GM19438 (cell line): ENCODE results near the gene FLNC.

Source experiments
- ATAC-seq: cut with Tn5 transposase; IDR thresholded peaks from one replicate; pipeline ENCODE4 v1.9.1; 2021; ENCODE audit warnings: low read depth; ENCODE audit not compliant: unreplicated experiment

The FLNC gene

GRCh38 chr7:128859232-128860157, 29.3 kb downstream of the FLNC start:
- no peak for ATAC-seq

DNA sequence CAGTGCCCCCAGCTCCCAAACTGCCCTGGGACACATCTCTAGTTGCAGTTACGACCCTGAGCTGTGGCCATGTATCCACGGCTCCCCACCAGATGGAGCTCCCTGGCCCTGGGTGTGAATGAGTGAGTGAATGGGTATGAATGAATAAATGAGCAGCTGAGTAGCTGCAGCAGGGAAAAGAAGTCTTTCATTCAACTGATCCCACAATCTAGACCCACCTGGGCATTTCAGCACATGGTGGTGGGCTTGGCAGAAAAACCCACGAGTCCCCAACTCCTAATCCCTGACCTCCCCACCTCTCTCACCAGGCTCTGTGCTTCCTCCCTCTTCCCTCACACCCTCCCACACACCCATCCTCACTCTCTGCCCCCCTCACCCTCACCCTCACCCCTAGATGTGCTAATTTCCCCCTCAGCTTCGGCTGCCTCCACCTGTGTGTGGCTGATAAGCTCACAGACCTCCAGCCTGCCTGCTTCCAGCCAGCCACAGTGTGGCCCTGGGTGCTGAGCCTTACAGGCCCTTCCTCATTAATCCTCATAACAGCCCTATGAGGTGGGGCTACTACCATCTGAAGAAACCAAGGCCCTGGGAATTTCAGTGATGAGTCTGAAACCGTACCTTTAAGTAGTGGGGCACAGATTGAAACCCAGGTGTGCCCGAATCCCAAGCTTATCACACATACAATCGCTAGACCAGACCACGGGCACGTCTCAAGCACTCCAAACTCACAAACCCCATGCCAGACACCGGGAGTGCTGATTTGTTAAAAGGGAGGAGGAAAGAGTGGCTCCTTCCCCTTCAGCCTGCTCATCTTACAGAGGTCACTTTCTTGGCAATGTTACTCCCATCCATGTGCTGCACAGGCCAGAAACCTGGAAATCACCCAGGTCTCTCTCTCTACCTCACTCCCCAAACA, 30.2 kb downstream of the FLNC start:
- ATAC-seq: no peak

DNA sequence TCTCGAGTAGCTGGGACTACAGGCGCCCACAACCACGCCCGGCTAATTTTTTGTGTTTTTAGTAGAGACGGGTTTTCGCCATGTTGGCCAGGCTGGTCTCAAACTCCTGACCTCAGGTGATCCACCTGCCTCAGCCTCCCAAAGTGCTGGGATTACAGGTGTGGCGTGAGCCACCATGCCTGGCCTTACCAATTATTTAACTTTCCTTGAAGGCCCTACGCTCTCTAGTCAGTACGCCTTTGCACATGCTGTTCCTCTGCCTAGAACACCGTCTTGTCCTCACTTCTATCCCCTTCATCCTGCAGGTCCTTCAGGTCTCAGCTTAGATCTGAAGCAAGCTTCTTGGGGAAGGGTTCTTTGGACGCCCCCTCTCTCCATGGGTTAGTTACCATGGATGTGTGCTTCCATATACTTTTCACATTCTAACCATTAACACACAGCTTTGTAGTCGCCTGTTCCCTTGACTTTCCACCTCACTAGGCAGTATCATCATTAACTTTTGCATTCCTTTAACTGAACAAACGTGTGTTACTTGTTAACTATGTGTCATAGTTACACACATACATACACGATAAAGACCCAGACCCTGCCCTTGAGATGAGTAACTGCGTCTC, 31.9 kb downstream of the FLNC start:
- ATAC-seq: no peak

DNA sequence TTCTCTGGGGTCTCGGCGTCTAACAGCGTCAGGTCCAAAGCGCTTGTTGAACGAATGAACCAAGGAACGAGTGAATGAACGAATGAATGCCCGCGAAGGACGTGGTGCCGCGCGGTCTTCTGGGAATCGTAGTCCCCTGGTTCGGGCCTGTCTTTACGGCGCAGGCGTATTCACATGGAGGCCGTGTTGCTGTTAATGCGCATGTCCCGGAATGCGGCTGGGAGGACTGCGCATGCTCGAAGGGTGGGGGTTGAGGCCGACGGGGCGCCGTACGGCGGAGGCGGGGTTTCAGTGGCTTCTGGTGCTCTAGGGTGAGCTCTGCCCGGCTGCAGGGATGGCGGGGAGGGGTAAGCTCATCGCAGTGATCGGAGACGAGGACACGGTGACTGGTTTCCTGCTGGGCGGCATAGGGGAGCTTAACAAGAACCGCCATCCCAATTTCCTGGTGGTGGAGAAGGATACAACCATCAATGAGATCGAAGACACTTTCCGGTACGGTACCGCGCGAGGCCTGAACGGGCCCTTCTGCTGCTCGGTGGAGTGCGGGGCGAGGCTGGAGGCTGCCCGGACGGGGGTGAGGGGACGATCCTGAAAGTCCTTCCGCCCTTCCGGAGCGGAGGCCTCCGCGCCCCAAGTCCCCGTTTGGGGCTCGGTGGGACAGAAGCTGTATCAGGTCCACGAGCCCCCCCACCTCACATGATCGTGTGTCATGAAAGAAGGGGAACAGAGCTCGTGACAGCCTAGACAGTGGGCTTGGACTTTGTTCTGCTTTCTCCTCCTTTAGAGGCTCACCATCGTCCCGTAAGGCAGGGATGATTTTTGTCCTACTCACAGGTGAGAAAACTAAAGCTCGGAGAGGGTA, 32.6 kb downstream of the FLNC start, which contains the start of gene ATP6V1F:
TSS of gene ATP6V1F (plus strand) at position 286 of the 862 bp plus-strand sequence. CDS start at position 335, 49 bp downstream.
- peak; percentile 81 for ATAC-seq

DNA sequence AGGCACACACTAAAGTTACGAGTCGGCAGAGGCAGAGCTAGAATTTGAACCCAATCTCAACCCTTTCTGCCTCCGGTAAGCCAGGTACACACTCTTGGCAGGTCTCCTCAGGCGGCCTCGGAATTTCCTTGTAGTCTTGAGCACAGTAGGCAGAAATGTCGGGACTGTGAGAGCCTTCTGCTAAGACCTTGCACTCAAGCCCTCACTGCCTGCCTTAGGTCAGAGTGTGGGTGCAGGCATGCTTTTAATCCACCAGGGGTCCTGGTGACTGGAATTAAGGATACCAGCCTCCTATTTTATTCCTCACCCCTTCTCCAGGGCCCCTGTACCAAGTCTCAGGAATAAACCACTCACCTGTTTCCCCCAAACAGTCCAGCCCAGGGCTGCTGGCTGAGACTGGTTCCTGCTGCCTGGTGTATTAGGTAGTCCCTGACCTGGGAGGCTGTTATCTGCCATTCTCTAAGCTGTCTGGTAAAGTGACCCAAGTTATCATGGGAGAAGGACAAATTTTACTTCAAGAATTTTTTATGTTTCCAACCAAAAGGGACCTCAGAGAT, 33.3 kb downstream of the FLNC start:
- peak; percentile 38 for ATAC-seq

GRCh38 chr7:128865303-128865702, 35.1 kb downstream of the FLNC start:
- ATAC-seq: no peak

DNA sequence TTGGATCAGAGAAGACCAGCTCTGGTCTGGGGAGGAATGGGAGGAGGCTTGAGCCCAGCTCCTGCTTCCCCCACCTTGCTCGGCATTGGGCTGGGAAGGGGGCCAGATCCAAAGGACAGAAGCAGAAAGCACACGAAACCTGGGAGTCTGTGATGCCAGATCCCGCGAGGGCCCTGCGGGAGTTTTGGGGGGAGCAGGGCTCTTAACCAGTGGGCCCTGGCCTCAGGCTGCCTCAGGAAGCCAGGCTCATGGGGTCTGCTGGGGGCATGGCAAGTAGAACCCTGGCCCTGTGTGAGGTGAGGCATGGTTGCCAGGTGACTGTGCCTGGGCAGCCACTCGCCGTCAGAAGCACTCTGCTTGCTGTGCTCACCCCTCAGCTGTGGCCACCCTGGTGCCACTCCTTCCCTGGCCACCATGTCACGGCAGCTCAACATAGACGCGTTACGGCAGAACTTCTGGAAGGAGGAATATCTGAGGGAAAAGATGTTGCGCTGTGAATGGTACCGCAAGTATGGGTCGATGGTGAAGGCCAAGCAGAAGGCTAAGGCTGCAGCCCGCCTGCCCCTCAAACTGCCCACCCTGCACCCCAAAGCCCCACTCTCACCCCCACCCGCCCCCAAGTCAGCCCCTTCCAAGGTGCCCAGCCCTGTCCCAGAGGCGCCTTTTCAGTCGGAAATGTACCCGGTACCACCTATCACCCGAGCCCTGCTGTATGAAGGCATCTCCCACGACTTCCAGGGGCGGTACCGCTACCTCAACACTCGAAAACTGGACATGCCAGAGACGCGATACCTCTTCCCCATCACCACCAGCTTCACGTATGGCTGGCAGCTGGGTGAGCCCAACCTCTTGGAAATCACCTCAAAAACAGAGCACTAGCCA, 36.0 kb downstream of the FLNC start:
- no peak for ATAC-seq

DNA sequence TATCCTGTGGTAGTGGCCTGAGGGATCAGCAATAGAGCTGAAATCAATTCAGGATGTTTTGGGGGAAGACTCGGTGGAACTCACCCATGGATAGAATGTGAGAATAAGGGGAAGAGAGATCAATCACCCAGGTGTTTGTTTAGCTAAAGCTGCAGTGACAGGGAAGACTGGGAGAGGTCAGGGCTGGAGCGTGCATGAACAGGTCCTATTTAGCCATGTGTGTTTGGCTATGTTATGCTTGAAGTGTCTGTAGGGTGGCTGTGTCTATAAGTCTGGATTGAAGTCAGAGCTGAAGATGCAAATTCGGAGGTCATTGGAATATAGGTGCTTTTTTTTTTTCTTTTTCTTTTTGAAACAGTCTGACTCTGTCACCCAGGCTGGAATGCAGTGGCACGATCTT, 37.0 kb downstream of the FLNC start:
- ATAC-seq: no peak

DNA sequence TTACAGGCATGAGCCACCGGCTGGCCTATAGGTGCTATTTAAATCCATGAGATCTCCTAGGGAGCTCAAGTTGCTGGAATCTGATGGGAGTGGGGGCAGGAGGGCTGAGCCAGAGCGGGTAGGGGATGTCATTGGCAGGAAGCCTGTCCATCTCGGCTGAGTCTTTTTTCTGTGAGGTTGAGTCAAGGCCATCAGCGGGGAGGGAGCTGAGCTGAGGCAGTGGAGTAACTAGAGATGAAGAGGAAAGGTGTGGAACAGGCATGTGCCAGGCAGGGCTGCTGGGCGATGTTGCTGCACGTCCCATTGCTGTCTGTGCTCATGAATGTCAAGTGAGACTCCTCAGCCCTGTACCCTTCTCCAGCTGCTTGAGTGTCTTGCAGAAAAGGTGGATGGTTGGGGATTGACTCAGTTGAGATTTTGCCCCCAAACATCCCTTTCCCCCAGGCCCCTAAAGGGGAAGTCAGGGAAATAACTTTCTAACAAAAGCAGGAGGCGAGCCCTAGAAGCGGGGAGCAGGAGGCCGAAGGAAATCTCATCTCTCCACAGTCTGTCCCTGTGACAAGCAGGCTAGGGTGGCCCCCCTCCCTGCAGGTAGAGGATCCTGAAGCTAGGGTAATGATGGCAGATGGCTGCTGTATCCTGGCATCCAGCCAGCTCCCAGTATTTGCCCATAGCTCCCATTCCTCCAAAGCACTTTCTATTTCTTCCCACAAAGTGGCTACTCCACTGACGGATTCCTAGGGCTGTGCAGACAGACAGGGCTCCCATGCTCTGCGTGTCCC, 37.8 kb downstream of the FLNC start:
- no peak for ATAC-seq

- no peak for ATAC-seq
Measured at GRCh38 chr7:128868624-128869137, 38.5 kb downstream of the FLNC start.

- peak; percentile 71 for ATAC-seq
Measured at GRCh38 chr7:128869138-128869943, 39.1 kb downstream of the FLNC start.

DNA sequence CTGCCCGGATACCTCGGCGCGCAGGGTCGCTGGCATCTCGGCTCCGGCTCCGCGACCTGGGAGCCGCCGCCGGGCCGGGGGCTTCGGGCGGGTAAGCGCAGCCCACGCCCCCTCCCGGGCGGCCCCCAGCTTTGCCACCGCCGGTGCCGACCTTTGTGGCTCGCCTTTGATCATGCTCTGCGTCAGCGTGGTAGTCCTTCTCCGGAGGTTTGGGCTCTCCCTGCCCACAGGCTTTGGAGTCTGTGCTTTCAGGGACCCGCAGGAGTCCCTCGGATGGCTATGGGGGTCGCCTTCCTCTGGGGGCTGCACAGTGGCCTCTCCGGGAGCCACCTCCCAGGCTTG, 39.7 kb downstream of the FLNC start:
- ATAC-seq: no peak

GRCh38 chr7:128871050-128871449, 40.8 kb downstream of the FLNC start:
- no peak for ATAC-seq

DNA sequence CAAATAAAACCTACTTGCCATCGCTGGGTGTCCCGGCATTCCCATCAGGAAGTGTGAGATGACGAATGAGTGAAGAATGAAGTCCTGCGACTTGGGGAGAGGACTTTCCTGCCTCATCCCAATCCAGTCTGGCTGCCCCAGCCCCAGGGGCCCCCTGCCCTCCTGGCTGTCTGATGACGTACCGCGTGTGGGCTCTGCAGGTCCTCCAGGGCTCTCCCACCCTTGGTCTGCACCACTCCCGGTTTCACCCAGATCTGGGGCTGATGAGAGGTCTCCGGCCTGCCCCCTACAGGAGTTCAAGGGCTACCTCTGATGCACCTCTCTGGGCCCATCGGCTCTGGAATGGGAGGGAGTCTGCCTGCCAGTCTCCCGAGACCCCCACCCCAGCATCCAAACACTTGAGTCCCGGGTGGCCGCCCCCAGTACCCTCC, 42.2 kb downstream of the FLNC start:
- ATAC-seq: no peak

- no peak for ATAC-seq
Measured at GRCh38 chr7:128873234-128873633, 43.0 kb downstream of the FLNC start.

DNA sequence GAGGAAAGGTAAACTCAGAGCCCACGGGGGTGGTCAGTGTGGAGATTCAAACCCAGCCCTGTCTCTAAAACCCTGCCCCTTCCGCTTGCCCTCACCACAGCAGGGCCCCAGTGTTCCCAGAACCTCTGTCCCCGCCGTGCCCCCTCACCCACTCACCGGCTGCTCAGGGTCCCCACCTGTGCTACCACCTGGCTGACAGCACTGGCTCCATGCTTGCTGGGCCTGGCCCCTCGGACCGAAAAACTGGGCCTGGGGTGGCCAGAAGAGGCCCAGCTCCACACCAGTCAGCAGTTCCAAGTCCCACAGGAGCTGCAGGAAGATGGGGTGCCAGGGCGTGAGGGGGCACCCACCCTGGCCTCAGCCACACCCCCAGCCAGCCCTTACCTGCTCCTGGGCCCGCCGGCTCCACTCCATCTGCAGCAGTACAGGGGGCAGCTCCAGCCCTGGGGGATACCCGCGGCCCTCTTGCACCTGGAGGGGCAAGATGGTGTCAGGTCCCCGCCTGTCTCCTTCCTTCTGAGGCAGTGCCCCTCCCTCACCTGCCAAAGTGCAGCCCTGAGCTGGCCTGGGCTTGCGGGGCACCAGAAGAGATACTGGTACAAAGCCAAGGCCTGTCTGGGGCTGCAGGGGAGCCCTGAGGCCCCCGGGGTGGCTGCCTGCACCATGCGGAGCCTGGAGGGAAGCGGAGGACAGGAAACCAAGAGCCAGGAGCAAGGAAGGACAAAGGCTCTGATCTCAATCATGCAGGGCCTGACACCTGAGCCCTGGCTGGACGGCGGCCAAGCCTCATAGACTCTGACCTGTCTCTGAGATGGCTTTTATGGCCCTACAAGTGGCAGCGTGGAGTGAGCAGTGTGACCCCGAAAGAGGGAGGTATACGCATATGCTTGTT, 44.2 kb downstream of the FLNC start:
- ATAC-seq: no peak
